Trophoblast cell (in vitro differentiated cells and primary cell): Measurements from ENCODE around the gene SLC6A9.

ENCODE experiments used
- DNase-seq, 2 donors: peaks; one replicate each; pipeline ENCODE4 v3.0.0-alpha.2; 2016
- H2AFZ ChIP-seq: 2 replicates; pipeline ENCODE4 v1.6.1; 2013; ENCODE audit warnings: low read length, moderate library complexity, mild to moderate bottlenecking; ENCODE audit not compliant: insufficient read depth, poor library complexity
- H2AK5ac ChIP-seq: 2 replicates; pipeline ENCODE4 v1.6.1; 2013; ENCODE audit warnings: mild to moderate bottlenecking, low read length
- H2BK120ac ChIP-seq: 2 replicates; pipeline ENCODE4 v1.6.1; 2013; ENCODE audit warnings: low read length, mild to moderate bottlenecking, moderate library complexity; ENCODE audit not compliant: insufficient read depth, poor library complexity
- H2BK12ac ChIP-seq: 2 replicates; pipeline ENCODE4 v1.6.1; 2013; ENCODE audit warnings: mild to moderate bottlenecking, low read length, moderate library complexity
- H2BK5ac ChIP-seq: 2 replicates; pipeline ENCODE4 v1.6.1; 2013; ENCODE audit warnings: low read length, low read depth, moderate library complexity, mild to moderate bottlenecking; ENCODE audit not compliant: poor library complexity
- H3K14ac ChIP-seq: 2 replicates; pipeline ENCODE4 v1.6.1; 2013; ENCODE audit warnings: mild to moderate bottlenecking, low read length
- H3K18ac ChIP-seq: 2 replicates; pipeline ENCODE4 v1.6.1; 2013; ENCODE audit warnings: mild to moderate bottlenecking, low read length
- H3K23ac ChIP-seq: 2 replicates; pipeline ENCODE4 v1.6.1; 2013; ENCODE audit warnings: low read length
- H3K27ac ChIP-seq: 2 replicates; pipeline ENCODE4 v1.5.1; 2013; ENCODE audit warnings: low read depth, mild to moderate bottlenecking, inconsistent platforms, low read length, moderate library complexity
- H3K27me3 ChIP-seq: 2 replicates; pipeline ENCODE4 v1.6.1; 2013; ENCODE audit warnings: inconsistent platforms, mild to moderate bottlenecking, low read length, moderate library complexity; ENCODE audit not compliant: insufficient read depth
- H3K36me3 ChIP-seq, 2 experiments: 1 replicate in 1 of 2; 2 replicates in 1 of 2; pipeline ENCODE4 v1.6.1; 2013; ENCODE audit warnings: low read length in 2 of 2, mild to moderate bottlenecking in 2 of 2, moderate library complexity in 1 of 2; ENCODE audit not compliant: insufficient read depth in 2 of 2, control insufficient read depth in 1 of 2
- H3K4ac ChIP-seq: 2 replicates; pipeline ENCODE4 v1.6.1; 2013; ENCODE audit warnings: low read depth, mild to moderate bottlenecking, low read length, moderate library complexity
- H3K4me1 ChIP-seq, 2 experiments: 1 replicate in 1 of 2; 2 replicates in 1 of 2; pipeline ENCODE4 v1.6.1; 2013; ENCODE audit warnings: low read length in 2 of 2, mild to moderate bottlenecking in 2 of 2, moderate library complexity in 1 of 2; ENCODE audit not compliant: insufficient read depth in 2 of 2, control insufficient read depth in 1 of 2
- H3K4me2 ChIP-seq: 2 replicates; pipeline ENCODE4 v1.6.1; 2013; ENCODE audit warnings: inconsistent platforms, mild to moderate bottlenecking, low read length, moderate library complexity
- H3K4me3 ChIP-seq: 2 replicates; pipeline ENCODE4 v1.5.1; 2013; ENCODE audit warnings: mild to moderate bottlenecking, low read depth, low read length, inconsistent platforms
- H3K79me1 ChIP-seq: one replicate; pipeline ENCODE4 v1.6.1; 2013; ENCODE audit warnings: low read length
- H3K79me2 ChIP-seq: 2 replicates; pipeline ENCODE4 v1.6.1; 2013; ENCODE audit warnings: low read length, mild to moderate bottlenecking; ENCODE audit not compliant: control insufficient read depth, insufficient read depth, poor library complexity
- H3K9ac ChIP-seq: 2 replicates; pipeline ENCODE4 v1.6.1; 2013; ENCODE audit warnings: mild to moderate bottlenecking, low read length
- H3K9me3 ChIP-seq: 2 replicates; pipeline ENCODE4 v1.6.1; 2013; ENCODE audit warnings: low read depth, mild to moderate bottlenecking, control low read depth, inconsistent platforms, low read length; ENCODE audit not compliant: insufficient read depth
- H4K12ac ChIP-seq: 2 replicates; pipeline ENCODE4 v1.6.1; 2013; ENCODE audit warnings: low read depth, mild to moderate bottlenecking, low read length, moderate library complexity
- H4K8ac ChIP-seq: 2 replicates; pipeline ENCODE4 v1.6.1; 2013; ENCODE audit warnings: low read depth, mild to moderate bottlenecking, low read length, moderate library complexity
- H4K91ac ChIP-seq: one replicate; pipeline ENCODE4 v1.6.1; 2013; ENCODE audit warnings: low read depth, mild to moderate bottlenecking, low read length, moderate library complexity
- WGBS: extraction: QIAGEN DNeasy Blood & Tissue Kit; methylation state at CpG from one replicate; pipeline ENCODE4 v1.1.7; 2013; ENCODE audit warnings: missing lambda C conversion rate; ENCODE audit not compliant: insufficient read length, insufficient coverage; ENCODE audit errors: extremely low coverage; 5-methylcytosine and 5-hydroxymethylcytosine counted together

Gene SLC6A9

DNA sequence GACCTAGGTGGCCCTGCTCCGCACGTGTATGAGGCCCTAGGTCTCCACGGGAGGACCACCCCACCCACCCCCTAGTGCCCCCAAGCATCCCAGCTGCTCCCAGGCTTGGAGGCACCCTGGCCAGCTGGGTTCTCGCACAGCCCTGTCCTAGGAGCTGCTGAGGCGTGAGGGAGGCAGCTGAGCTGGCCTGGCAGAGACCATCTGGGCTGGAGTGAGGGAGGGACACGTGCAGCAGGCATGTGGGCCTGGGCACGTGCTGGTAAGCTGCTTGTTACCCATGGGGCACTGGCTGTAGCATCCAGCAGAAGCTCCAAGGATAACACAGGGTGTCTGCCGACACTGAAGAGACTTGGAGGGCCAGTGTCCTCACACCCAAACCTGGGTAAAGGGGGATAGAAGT lies 10.1 kb downstream of the SLC6A9 start:
- no peak overlapping the region for H3K4me2 ChIP-seq
- no peak overlapping the region for H3K18ac ChIP-seq
- H2BK120ac ChIP-seq, result no peak overlapping the region
- peaks cover 3% of the 10 kb centered on the region for H3K9me3 ChIP-seq
- H3K9ac ChIP-seq, result no peak overlapping the region
- H2BK12ac ChIP-seq, result no peak overlapping the region
- no peak for DNase-seq
- no peaks in the 10 kb centered on the region for H3K79me2 ChIP-seq
- H3K36me3 ChIP-seq, result no peaks in the 10 kb centered on the region
- H4K91ac ChIP-seq, result no peak overlapping the region
- H2AFZ ChIP-seq, result no peak overlapping the region
- no peak overlapping the region for H4K12ac ChIP-seq
- H3K27me3 ChIP-seq, result no peaks in the 10 kb centered on the region
- no peak overlapping the region for H2AK5ac ChIP-seq
- H4K8ac ChIP-seq, result no peak overlapping the region
- peak overlapping the region; percentile 39 for H3K4me3 ChIP-seq
- no peak overlapping the region for H3K27ac ChIP-seq
- H3K79me1 ChIP-seq, result no peaks in the 10 kb centered on the region
- no CpG with 5 or more reads among the region's 8 CpGs for WGBS
- no peak overlapping the region for H3K23ac ChIP-seq
- no peaks in the 10 kb centered on the region for H3K4me1 ChIP-seq
- H3K14ac ChIP-seq, result no peak overlapping the region
- H2BK5ac ChIP-seq, result no peak overlapping the region
- H3K4ac ChIP-seq, result no peak overlapping the region

DNA sequence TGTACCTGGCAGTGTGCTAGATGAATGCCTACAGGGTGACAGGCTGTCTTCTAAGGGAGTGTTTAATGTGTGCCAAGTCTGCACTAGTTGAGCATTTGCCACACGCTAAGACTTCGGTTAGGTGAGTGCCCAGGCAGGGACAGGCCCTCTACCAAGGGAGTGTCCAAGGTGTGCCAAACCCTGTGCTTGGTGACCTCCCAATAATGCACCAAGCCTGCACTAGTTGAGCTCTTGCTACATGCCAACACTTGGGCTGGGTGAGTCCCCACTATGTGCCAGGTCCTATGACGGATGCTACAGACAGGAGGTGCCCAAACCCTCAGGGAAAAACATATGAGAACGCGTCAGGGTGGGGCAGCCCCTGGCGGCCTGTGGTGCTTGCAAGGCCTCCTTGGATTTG lies 10.8 kb downstream of the SLC6A9 start:
- Histone ChIP-seq H3K9ac (no peak overlapping the region), H3K79me2 (no peaks in the 10 kb centered on the region), H3K4me2 (no peak overlapping the region), H2BK5ac (no peak overlapping the region), H2AFZ (no peak overlapping the region), H4K91ac (no peak overlapping the region), H2BK12ac (no peak overlapping the region), H3K27ac (no peak overlapping the region), H3K27me3 (no peaks in the 10 kb centered on the region), H3K79me1 (no peaks in the 10 kb centered on the region), H3K4me3 (no peak overlapping the region), H3K23ac (no peak overlapping the region), H4K8ac (no peak overlapping the region), H3K36me3 (no peaks in the 10 kb centered on the region), H3K14ac (no peak overlapping the region), H2AK5ac (no peak overlapping the region), H2BK120ac (no peak overlapping the region), H3K18ac (no peak overlapping the region), H3K9me3 (peaks cover 3% of the 10 kb centered on the region), H3K4me1 (no peaks in the 10 kb centered on the region), H3K4ac (no peak overlapping the region), H4K12ac (no peak overlapping the region)
- WGBS, result no CpG with 5 or more reads among the region's 6 CpGs
- DNase-seq, result no peak

- Histone ChIP-seq H3K9ac (no peak overlapping the region), H4K91ac (no peak overlapping the region), H3K79me2 (no peaks in the 10 kb centered on the region), H3K14ac (no peak overlapping the region), H3K9me3 (peaks cover 3% of the 10 kb centered on the region), H2AFZ (no peak overlapping the region), H4K12ac (no peak overlapping the region), H3K27me3 (no peaks in the 10 kb centered on the region), H2BK120ac (no peak overlapping the region), H2BK12ac (no peak overlapping the region), H3K36me3 (no peaks in the 10 kb centered on the region), H3K4me3 (no peak overlapping the region), H3K79me1 (no peaks in the 10 kb centered on the region), H3K23ac (no peak overlapping the region), H2BK5ac (no peak overlapping the region), H3K18ac (no peak overlapping the region), H3K4me2 (no peak overlapping the region), H3K4me1 (no peaks in the 10 kb centered on the region), H2AK5ac (no peak overlapping the region), H3K4ac (no peak overlapping the region), H4K8ac (no peak overlapping the region), H3K27ac (no peak overlapping the region)
- WGBS, result no CpG with 5 or more reads among the region's 13 CpGs
- DNase-seq, result no peak
Measured at GRCh38 chr1:44019466-44019948, 11.8 kb downstream of the SLC6A9 start.

- H2AFZ ChIP-seq, result no peak overlapping the region
- no peaks in the 10 kb centered on the region for H3K4me1 ChIP-seq
- no peak overlapping the region for H3K4me3 ChIP-seq
- no peak overlapping the region for H4K8ac ChIP-seq
- H3K27me3 ChIP-seq, result no peaks in the 10 kb centered on the region
- no peaks in the 10 kb centered on the region for H3K79me2 ChIP-seq
- no peak overlapping the region for H4K91ac ChIP-seq
- no peak overlapping the region for H2BK12ac ChIP-seq
- WGBS, result no CpG with 5 or more reads among the region's 20 CpGs
- no peaks in the 10 kb centered on the region for H3K79me1 ChIP-seq
- H3K9me3 ChIP-seq, result peaks cover 7% of the 10 kb centered on the region
- no peak overlapping the region for H3K27ac ChIP-seq
- H4K12ac ChIP-seq, result no peak overlapping the region
- H3K36me3 ChIP-seq, result no peaks in the 10 kb centered on the region
- H2BK120ac ChIP-seq, result no peak overlapping the region
- no peak overlapping the region for H3K4me2 ChIP-seq
- H2AK5ac ChIP-seq, result no peak overlapping the region
- H3K4ac ChIP-seq, result no peak overlapping the region
- no peak overlapping the region for H3K23ac ChIP-seq
- H3K18ac ChIP-seq, result no peak overlapping the region
- no peak for DNase-seq
- no peak overlapping the region for H2BK5ac ChIP-seq
- no peak overlapping the region for H3K14ac ChIP-seq
- H3K9ac ChIP-seq, result no peak overlapping the region
Measured at GRCh38 chr1:44016890-44017400, 14.3 kb downstream of the SLC6A9 start.
